Stimulated activated CD4-positive, alpha-beta T cell treated with anti-CD3 and anti-CD28 coated beads, Interleukin-4, amount 100 ng/mL, for 24 hours (primary cell): ENCODE measurements around the gene NKAIN4.
"Not testable (repeated sequence)": the region's sequence is repeated elsewhere in the genome, so short reads cannot be mapped to it uniquely, and the experiment has no call there.

Source experiments
- DNase-seq: peaks from one replicate; pipeline ENCODE4 v3.0.0-alpha.2; 2020

NKAIN4 gene

GRCh38 chr20:63233924-63234323, 20.3 kb downstream of the NKAIN4 start:
- no peak for DNase-seq

GRCh38 chr20:63233061-63233344, 21.3 kb downstream of the NKAIN4 start:
- DNase-seq: no peak

DNA sequence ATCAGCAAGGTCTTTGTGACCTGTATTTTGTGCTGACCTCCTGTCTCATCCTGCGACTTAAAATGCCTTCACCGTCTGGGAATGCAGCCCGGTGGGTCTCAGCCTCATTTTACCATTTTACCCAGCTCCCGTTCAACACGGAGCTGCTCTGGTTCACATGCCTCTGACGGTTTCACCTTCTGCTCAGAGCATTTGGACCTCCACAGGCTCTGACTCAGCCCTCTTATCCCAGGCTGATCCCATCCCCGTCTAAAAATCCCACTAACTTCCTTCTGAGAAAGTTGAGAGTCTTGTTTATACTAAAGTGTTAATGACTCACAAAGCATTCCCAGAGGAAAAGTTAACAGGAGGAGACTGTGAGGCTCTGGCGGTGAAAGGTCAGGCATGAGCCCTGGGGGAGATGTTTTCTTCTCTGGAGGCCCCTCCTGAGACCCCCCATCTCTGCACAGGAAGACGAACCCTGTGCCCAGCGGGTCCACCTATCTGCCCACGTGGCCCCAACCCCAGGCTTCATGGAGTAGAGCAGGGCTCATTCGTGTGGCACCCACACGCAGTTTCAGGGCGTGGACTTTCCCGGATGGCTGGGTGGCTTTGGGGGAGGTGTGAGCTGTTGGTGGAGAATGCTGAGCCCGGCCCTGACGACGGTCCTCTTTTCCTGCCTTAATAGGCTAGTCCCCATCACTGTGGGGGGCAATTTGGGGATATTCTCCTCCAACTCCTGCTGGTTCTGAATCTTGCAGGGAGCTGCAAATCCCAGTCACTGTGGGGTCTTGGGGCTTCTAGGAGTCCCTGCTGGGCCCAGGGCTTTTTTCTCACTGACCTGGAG, 21.8 kb downstream of the NKAIN4 start:
- DNase-seq: no peak

- DNase-seq: no peak
These were observed 23.4 kb downstream of the NKAIN4 start for GRCh38 chr20:63230800-63231268.

- DNase-seq: no peak
These were observed 25.5 kb downstream of the NKAIN4 start for GRCh38 chr20:63228806-63229205.

DNA sequence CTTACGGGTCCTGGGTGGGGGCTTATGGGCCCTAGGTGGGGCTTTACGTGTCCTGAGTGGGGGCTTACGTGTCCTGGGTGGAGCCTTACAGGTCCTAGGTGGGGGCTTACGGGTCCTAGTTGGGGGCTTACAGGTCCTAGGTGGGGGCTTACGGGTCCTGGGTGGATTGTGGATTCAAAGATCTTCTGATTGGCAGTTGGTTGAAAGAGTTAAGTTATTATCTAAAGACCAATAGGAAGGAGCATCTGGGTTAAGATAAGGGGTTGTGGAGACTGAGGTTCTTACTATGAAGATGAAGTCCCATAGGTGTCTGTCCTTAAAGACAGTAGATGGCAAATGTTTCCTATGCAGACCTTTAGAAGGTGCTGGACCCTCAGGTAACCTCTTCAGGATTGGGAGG, 27.0 kb downstream of the NKAIN4 start:
- DNase-seq: no peak

- no peak for DNase-seq
These were observed 28.0 kb downstream of the NKAIN4 start for GRCh38 chr20:63226042-63226943.

DNA sequence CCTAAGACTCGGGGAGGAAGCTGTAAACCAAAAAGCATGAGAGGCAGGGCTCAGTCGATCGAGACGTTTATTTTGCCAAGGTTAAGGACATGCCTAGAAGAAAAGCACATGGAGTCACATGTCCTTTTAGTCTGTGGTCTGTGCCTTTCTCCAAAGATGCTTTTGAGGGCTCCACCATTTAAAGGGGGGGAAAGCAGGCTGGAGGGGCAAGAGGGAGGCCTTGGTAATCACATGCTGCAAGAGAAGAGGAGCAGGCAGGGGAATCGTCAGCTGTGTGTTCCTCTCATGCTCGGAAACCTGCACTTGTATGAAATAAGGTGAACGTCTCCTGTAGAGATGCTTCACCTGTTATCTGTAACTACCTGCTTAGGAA, 29.2 kb downstream of the NKAIN4 start:
- DNase-seq: no peak

DNA sequence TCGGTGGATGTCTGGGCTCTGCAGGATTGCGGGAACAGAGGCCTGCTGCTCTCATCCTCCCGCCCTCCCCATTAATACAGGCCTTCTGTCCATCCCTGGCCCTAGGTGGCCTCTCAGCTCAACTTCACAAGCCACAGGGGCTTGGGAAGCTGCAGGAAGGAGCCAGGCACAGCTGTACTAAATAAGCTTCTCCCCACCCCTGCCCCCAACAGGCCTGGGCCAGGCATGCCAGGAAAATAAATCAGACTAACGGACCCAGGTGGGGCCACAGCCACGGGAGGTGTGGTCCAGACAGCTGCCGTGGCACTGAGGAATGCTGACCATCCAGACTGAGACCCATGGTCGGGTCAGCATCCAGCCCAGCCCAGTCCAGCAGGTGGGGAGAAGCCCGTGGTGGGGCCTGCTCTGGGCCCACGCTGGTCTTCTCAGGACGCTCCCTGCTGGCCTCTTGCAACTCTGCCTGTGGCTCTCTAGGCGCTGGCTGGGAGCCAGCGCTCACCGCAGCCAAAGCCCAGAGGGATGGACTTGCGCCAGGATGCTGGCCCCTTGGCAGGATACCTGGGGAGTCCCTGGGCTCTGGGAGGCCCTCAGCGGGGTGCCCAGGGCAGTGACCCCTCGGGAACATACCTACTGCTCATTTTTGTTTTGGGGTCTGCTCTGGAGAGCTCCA, 29.7 kb downstream of the NKAIN4 start:
- DNase-seq: no peak

- no peak for DNase-seq
These were observed 30.4 kb downstream of the NKAIN4 start for GRCh38 chr20:63223826-63224207.

DNA sequence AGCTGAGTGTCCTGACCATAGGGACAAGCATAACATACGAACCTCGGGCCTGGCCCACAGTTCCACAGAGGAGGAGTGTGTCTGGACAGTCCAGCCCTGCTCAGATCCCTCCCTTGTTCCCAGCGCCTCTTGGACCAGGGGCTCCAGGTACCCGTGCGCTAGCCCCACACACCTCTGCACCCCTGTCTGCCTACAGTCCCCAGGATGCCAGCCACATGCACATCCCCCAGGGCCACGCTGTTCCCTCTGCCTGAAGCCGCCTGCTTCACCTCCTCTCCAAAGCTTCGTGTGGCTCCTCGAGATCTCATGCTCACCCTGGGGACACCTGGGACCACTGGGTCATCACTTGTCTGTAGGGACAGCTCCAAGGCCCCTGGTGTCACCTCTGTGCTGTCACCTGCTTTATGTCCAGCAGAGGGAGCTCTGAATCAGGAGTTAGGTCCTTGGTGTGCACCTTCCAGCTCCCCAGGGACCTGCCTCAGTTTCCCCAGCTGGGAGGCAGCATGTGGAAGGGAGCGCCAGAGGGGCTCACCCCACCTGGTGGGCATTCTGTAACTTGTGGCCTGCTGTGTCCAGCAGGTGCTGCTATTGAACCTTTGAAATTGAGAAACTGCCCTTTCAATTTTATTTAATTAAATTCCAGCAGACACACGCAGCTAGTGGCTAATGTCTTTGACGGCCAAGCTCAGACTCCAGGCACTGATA, 31.0 kb downstream of the NKAIN4 start:
- peak; percentile 57 for DNase-seq

- DNase-seq: no peak
These were observed 31.7 kb downstream of the NKAIN4 start for GRCh38 chr20:63222541-63222940.

GRCh38 chr20:63221400-63222053, 32.7 kb downstream of the NKAIN4 start:
- DNase-seq: not testable (repeated sequence)

- DNase-seq: no peak
These were observed 33.4 kb downstream of the NKAIN4 start for GRCh38 chr20:63220696-63221399.

GRCh38 chr20:63219866-63220521, 34.3 kb downstream of the NKAIN4 start:
- no peak for DNase-seq

GRCh38 chr20:63219447-63219821, 34.8 kb downstream of the NKAIN4 start:
- DNase-seq: no peak

- no peak for DNase-seq
These were observed 35.4 kb downstream of the NKAIN4 start for GRCh38 chr20:63218701-63219446.

DNA sequence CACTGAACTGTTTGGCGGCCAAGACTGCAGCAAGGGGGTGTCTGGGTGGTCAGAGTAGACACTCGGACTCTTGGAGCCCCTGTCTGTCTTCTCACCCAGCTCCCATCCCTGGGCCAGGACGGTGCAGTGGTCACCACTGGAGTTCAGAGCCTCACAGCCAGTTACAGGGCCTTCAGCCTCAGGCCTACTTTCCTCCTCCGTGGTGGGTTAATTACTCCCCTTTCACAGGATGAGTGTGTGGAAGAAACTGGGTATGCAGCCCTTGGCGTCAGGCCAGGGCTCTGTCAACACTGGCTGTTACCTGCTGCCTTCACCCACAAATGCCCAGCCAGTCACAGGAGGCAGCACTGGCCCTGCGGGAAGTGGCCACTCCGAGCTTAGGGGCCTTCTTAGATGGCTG, 36.6 kb downstream of the NKAIN4 start:
- DNase-seq: no peak

- DNase-seq: no peak
These were observed 37.3 kb downstream of the NKAIN4 start for GRCh38 chr20:63216849-63217471.
